Measurements from ENCODE around the gene BTG2. TPM values are rescaled to one million over a fixed set of nuclear protein-coding genes. Genes with fewer than 3 reads are reported as not detected.
"Not testable (repeated sequence)": the region's sequence is repeated elsewhere in the genome, so short reads cannot be mapped to it uniquely, and the experiment has no call there.

Gene BTG2, protein sequence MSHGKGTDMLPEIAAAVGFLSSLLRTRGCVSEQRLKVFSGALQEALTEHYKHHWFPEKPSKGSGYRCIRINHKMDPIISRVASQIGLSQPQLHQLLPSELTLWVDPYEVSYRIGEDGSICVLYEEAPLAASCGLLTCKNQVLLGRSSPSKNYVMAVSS
- 10 to 100 TPM in 1 of 2 donors, 1 to 10 TPM in 1; 9.4 to 27.3 TPM for polyA plus RNA-seq

- peaks cover 4 to 10% of the 10 kb centered on the region in 2 donors for H3K4me1 ChIP-seq (ENCODE audit: control insufficient read depth in 2 of 2, insufficient read depth in 2 of 2, low read length in 1 of 2)
- H3K27me3 ChIP-seq (ENCODE audit: control insufficient read depth in 1 of 2, insufficient read depth in 2 of 2, low read length in 2 of 2), result no peaks in the 10 kb centered on the region
- peak within 1 kb of the TSS; percentile 64 to 93 for H3K4me3 ChIP-seq (ENCODE audit: low read depth in 1 of 2, low read length in 2 of 2)
- no peaks in the 10 kb centered on the region for H3K9me3 ChIP-seq (ENCODE audit: control insufficient read depth in 2 of 2, insufficient read depth in 1 of 2, low read depth in 1 of 2, low read length in 1 of 2)
- H3K27ac ChIP-seq (ENCODE audit: low read depth in 2 of 2, low read length in 1 of 2), result peak within 1 kb of the TSS; percentile 94 to 97
- H3K36me3 ChIP-seq (ENCODE audit: control insufficient read depth in 2 of 2, insufficient read depth in 2 of 2, low read length in 1 of 2), result peaks cover 7 to 9% of the 10 kb centered on the region in 2 donors
- 2 to 3% methylated on average over 64 to 79 of the region's 79 CpGs for WGBS, 2 donors
Observed at GRCh38 chr1:203304919-203305808, at the start of gene BTG2. Gene BTG2 (plus strand): TSS chr1:203305519. CDS start chr1:203305607, 88 bp downstream.

GRCh38 chr1:203256636-203257035 is 48.7 kb upstream of the BTG2 start:
- not testable (repeated sequence) for H3K27ac ChIP-seq (ENCODE audit: low read depth in 2 of 2, low read length in 1 of 2); H3K4me1 ChIP-seq (ENCODE audit: control insufficient read depth in 2 of 2, insufficient read depth in 2 of 2, low read length in 1 of 2); H3K27me3 ChIP-seq (ENCODE audit: control insufficient read depth in 1 of 2, insufficient read depth in 2 of 2, low read length in 2 of 2); H3K9me3 ChIP-seq (ENCODE audit: control insufficient read depth in 2 of 2, insufficient read depth in 1 of 2, low read depth in 1 of 2, low read length in 1 of 2); H3K4me3 ChIP-seq (ENCODE audit: low read depth in 1 of 2, low read length in 2 of 2); H3K36me3 ChIP-seq (ENCODE audit: control insufficient read depth in 2 of 2, insufficient read depth in 2 of 2, low read length in 1 of 2)
- 80 to 85% methylated on average over 9 of the region's 9 CpGs for WGBS, 2 donors

- Histone ChIP-seq H3K27ac (ENCODE audit: low read depth in 2 of 2, low read length in 1 of 2) (no peak overlapping the region), H3K4me3 (ENCODE audit: low read depth in 1 of 2, low read length in 2 of 2) (no peak overlapping the region), H3K9me3 (ENCODE audit: control insufficient read depth in 2 of 2, insufficient read depth in 1 of 2, low read depth in 1 of 2, low read length in 1 of 2) (no peaks in the 10 kb centered on the region), H3K36me3 (ENCODE audit: control insufficient read depth in 2 of 2, insufficient read depth in 2 of 2, low read length in 1 of 2) (no peaks in the 10 kb centered on the region), H3K27me3 (ENCODE audit: control insufficient read depth in 1 of 2, insufficient read depth in 2 of 2, low read length in 2 of 2) (no peaks in the 10 kb centered on the region), H3K4me1 (ENCODE audit: control insufficient read depth in 2 of 2, insufficient read depth in 2 of 2, low read length in 1 of 2) (peaks cover 0 to 3% of the 10 kb centered on the region in 2 donors)
- WGBS, 2 donors, result 74 to 76% methylated on average over 10 of the region's 10 CpGs
Observed at GRCh38 chr1:203263496-203263895, 41.8 kb upstream of the BTG2 start.

- 72 to 80% methylated on average over 6 of the region's 6 CpGs for WGBS, 2 donors
Observed at GRCh38 chr1:203264052-203264501, 41.2 kb upstream of the BTG2 start.

GRCh38 chr1:203265541-203265940 is 39.8 kb upstream of the BTG2 start:
- 49 to 58% methylated on average over 4 of the region's 4 CpGs for WGBS, 2 donors

More at GRCh38 chr1:203264052-203264501, 41.2 kb upstream of the BTG2 start:
- H3K27ac ChIP-seq (ENCODE audit: low read depth in 2 of 2, low read length in 1 of 2), result no peak overlapping the region
- peaks cover 3% of the 10 kb centered on the region in 2 donors for H3K4me1 ChIP-seq (ENCODE audit: control insufficient read depth in 2 of 2, insufficient read depth in 2 of 2, low read length in 1 of 2)
- H3K36me3 ChIP-seq (ENCODE audit: control insufficient read depth in 2 of 2, insufficient read depth in 2 of 2, low read length in 1 of 2), result no peaks in the 10 kb centered on the region
- no peak overlapping the region for H3K4me3 ChIP-seq (ENCODE audit: low read depth in 1 of 2, low read length in 2 of 2)
- no peaks in the 10 kb centered on the region for H3K27me3 ChIP-seq (ENCODE audit: control insufficient read depth in 1 of 2, insufficient read depth in 2 of 2, low read length in 2 of 2)
- H3K9me3 ChIP-seq (ENCODE audit: control insufficient read depth in 2 of 2, insufficient read depth in 1 of 2, low read depth in 1 of 2, low read length in 1 of 2), result no peaks in the 10 kb centered on the region

GRCh38 chr1:203266140-203266539 is 39.2 kb upstream of the BTG2 start:
- H3K36me3 ChIP-seq (ENCODE audit: control insufficient read depth in 2 of 2, insufficient read depth in 2 of 2, low read length in 1 of 2); H3K27me3 ChIP-seq (ENCODE audit: control insufficient read depth in 1 of 2, insufficient read depth in 2 of 2, low read length in 2 of 2); H3K4me3 ChIP-seq (ENCODE audit: low read depth in 1 of 2, low read length in 2 of 2); H3K27ac ChIP-seq (ENCODE audit: low read depth in 2 of 2, low read length in 1 of 2); H3K9me3 ChIP-seq (ENCODE audit: control insufficient read depth in 2 of 2, insufficient read depth in 1 of 2, low read depth in 1 of 2, low read length in 1 of 2); H3K4me1 ChIP-seq (ENCODE audit: control insufficient read depth in 2 of 2, insufficient read depth in 2 of 2, low read length in 1 of 2): not testable (repeated sequence)
- 49 to 60% methylated on average over 5 of the region's 5 CpGs for WGBS, 2 donors

More at GRCh38 chr1:203265541-203265940, 39.8 kb upstream of the BTG2 start:
- Histone ChIP-seq H3K27me3 (ENCODE audit: control insufficient read depth in 1 of 2, insufficient read depth in 2 of 2, low read length in 2 of 2) (no peaks in the 10 kb centered on the region), H3K9me3 (ENCODE audit: control insufficient read depth in 2 of 2, insufficient read depth in 1 of 2, low read depth in 1 of 2, low read length in 1 of 2) (no peaks in the 10 kb centered on the region), H3K27ac (ENCODE audit: low read depth in 2 of 2, low read length in 1 of 2) (no peak overlapping the region), H3K36me3 (ENCODE audit: control insufficient read depth in 2 of 2, insufficient read depth in 2 of 2, low read length in 1 of 2) (no peaks in the 10 kb centered on the region), H3K4me3 (ENCODE audit: low read depth in 1 of 2, low read length in 2 of 2) (no peak overlapping the region), H3K4me1 (ENCODE audit: control insufficient read depth in 2 of 2, insufficient read depth in 2 of 2, low read length in 1 of 2) (peaks cover 3% of the 10 kb centered on the region in 2 donors)

- Histone ChIP-seq H3K36me3 (ENCODE audit: control insufficient read depth in 2 of 2, insufficient read depth in 2 of 2, low read length in 1 of 2) (no peaks in the 10 kb centered on the region), H3K27me3 (ENCODE audit: control insufficient read depth in 1 of 2, insufficient read depth in 2 of 2, low read length in 2 of 2) (no peaks in the 10 kb centered on the region), H3K4me1 (ENCODE audit: control insufficient read depth in 2 of 2, insufficient read depth in 2 of 2, low read length in 1 of 2) (peaks cover 3% of the 10 kb centered on the region in 2 donors), H3K9me3 (ENCODE audit: control insufficient read depth in 2 of 2, insufficient read depth in 1 of 2, low read depth in 1 of 2, low read length in 1 of 2) (no peaks in the 10 kb centered on the region), H3K27ac (ENCODE audit: low read depth in 2 of 2, low read length in 1 of 2) (peak overlapping the region; percentile 83 to 88), H3K4me3 (ENCODE audit: low read depth in 1 of 2, low read length in 2 of 2) (peak overlapping the region; percentile 59 to 85)
- WGBS, 2 donors, result 0 to 1% methylated on average over 20 of the region's 20 CpGs
Observed at GRCh38 chr1:203267347-203267846, 37.9 kb upstream of the BTG2 start.

GRCh38 chr1:203267912-203268311 is 37.4 kb upstream of the BTG2 start:
- Histone ChIP-seq H3K4me3 (ENCODE audit: low read depth in 1 of 2, low read length in 2 of 2) (no peak overlapping the region), H3K36me3 (ENCODE audit: control insufficient read depth in 2 of 2, insufficient read depth in 2 of 2, low read length in 1 of 2) (no peaks in the 10 kb centered on the region), H3K9me3 (ENCODE audit: control insufficient read depth in 2 of 2, insufficient read depth in 1 of 2, low read depth in 1 of 2, low read length in 1 of 2) (no peaks in the 10 kb centered on the region), H3K27ac (ENCODE audit: low read depth in 2 of 2, low read length in 1 of 2) (peak overlapping the region; percentile 83 to 88), H3K27me3 (ENCODE audit: control insufficient read depth in 1 of 2, insufficient read depth in 2 of 2, low read length in 2 of 2) (no peaks in the 10 kb centered on the region), H3K4me1 (ENCODE audit: control insufficient read depth in 2 of 2, insufficient read depth in 2 of 2, low read length in 1 of 2) (peaks cover 3% of the 10 kb centered on the region in 2 donors)
- WGBS, 2 donors, result 59 to 64% methylated on average over 15 of the region's 15 CpGs

- 21 to 36% methylated on average over 5 of the region's 5 CpGs for WGBS, 2 donors
- Histone ChIP-seq H3K27ac (ENCODE audit: low read depth in 2 of 2, low read length in 1 of 2) (peak overlapping the region in 1 of 2 donors; percentile 34), H3K36me3 (ENCODE audit: control insufficient read depth in 2 of 2, insufficient read depth in 2 of 2, low read length in 1 of 2) (no peaks in the 10 kb centered on the region), H3K9me3 (ENCODE audit: control insufficient read depth in 2 of 2, insufficient read depth in 1 of 2, low read depth in 1 of 2, low read length in 1 of 2) (no peaks in the 10 kb centered on the region), H3K4me1 (ENCODE audit: control insufficient read depth in 2 of 2, insufficient read depth in 2 of 2, low read length in 1 of 2) (peaks cover 3 to 12% of the 10 kb centered on the region in 2 donors), H3K4me3 (ENCODE audit: low read depth in 1 of 2, low read length in 2 of 2) (no peak overlapping the region), H3K27me3 (ENCODE audit: control insufficient read depth in 1 of 2, insufficient read depth in 2 of 2, low read length in 2 of 2) (no peaks in the 10 kb centered on the region)
Observed at GRCh38 chr1:203268901-203269653, 36.2 kb upstream of the BTG2 start.
